KBM-7 (cell line): ENCODE data around the gene SSBP2.
A peak's percentile ranks its signal among the peaks of the same experiment; 100 is the strongest.

ENCODE experiments used
- DNase-seq: peaks from one replicate; pipeline ENCODE4 v3.0.0-alpha.2; 2015
- in situ Hi-C: fragments of 300-500 bp; cut with MboI; formaldehyde crosslinking; loops from 2 replicates; pipeline ENCODE4 v1.14.3; 2020; ENCODE audit warnings: low sequenced_read_pairs, low pct_unique_long_range_greater_than_20kb, mixed read lengths

SSBP2 gene

GRCh38 chr5:81555865-81556264 lies 195.0 kb downstream of the SSBP2 start:
- in situ Hi-C loops = no loop called here
- DNase-seq = no peak

GRCh38 chr5:81554647-81555046 lies 196.2 kb downstream of the SSBP2 start:
- DNase-seq = no peak
- in situ Hi-C loops = no loop called here

GRCh38 chr5:81553567-81554212 lies 197.2 kb downstream of the SSBP2 start:
- DNase-seq = no peak
- in situ Hi-C loops = no loop called here

- no peak for DNase-seq
- in situ Hi-C loops = no loop called here
These were observed 197.9 kb downstream of the SSBP2 start for GRCh38 chr5:81552852-81553566.

- DNase-seq = no peak
- in situ Hi-C loops = loop anchor here (25.0 kb wide), 1 partner anchor 188 kb away; no protein-coding TSS in a partner anchor
These were observed 201.8 kb downstream of the SSBP2 start for GRCh38 chr5:81549123-81549522.

- in situ Hi-C loops = loop anchor here (25.0 kb wide), 1 partner anchor 190 kb away; no protein-coding TSS in a partner anchor
- no peak for DNase-seq
These were observed 203.9 kb downstream of the SSBP2 start for GRCh38 chr5:81547001-81547400.

GRCh38 chr5:81545911-81546310 lies 205.0 kb downstream of the SSBP2 start:
- no peak for DNase-seq
- in situ Hi-C loops = loop anchor here (25.0 kb wide), 1 partner anchor 191 kb away; no protein-coding TSS in a partner anchor

GRCh38 chr5:81544351-81545018 lies 206.4 kb downstream of the SSBP2 start:
- no peak for DNase-seq
- in situ Hi-C loops = loop anchor here (25.0 kb wide), 1 partner anchor 193 kb away; no protein-coding TSS in a partner anchor

GRCh38 chr5:81542242-81542641 lies 208.7 kb downstream of the SSBP2 start:
- in situ Hi-C loops = loop anchor here (25.0 kb wide), 1 partner anchor 195 kb away; no protein-coding TSS in a partner anchor
- DNase-seq = no peak

- DNase-seq = no peak
- in situ Hi-C loops = loop anchor here (25.0 kb wide), 1 partner anchor 199 kb away; no protein-coding TSS in a partner anchor
These were observed 212.9 kb downstream of the SSBP2 start for GRCh38 chr5:81537905-81538547.

- in situ Hi-C loops = loop anchor here (25.0 kb wide), 1 partner anchor 203 kb away; no protein-coding TSS in a partner anchor
- no peak for DNase-seq
These were observed 216.5 kb downstream of the SSBP2 start for GRCh38 chr5:81534441-81534840.

GRCh38 chr5:81533629-81534405 lies 217.1 kb downstream of the SSBP2 start:
- no peak for DNase-seq
- in situ Hi-C loops = loop anchor here (25.0 kb wide), 1 partner anchor 203 kb away; no protein-coding TSS in a partner anchor

GRCh38 chr5:81530919-81531318 lies 220.0 kb downstream of the SSBP2 start:
- in situ Hi-C loops = loop anchor here (25.0 kb wide), 1 partner anchor 206 kb away; no protein-coding TSS in a partner anchor
- no peak for DNase-seq

- in situ Hi-C loops = loop anchor here (25.0 kb wide), 1 partner anchor 212 kb away; no protein-coding TSS in a partner anchor
- peak; percentile 31 for DNase-seq
These were observed 225.2 kb downstream of the SSBP2 start for GRCh38 chr5:81525690-81526089.

GRCh38 chr5:81524015-81524414 lies 226.9 kb downstream of the SSBP2 start:
- in situ Hi-C loops = loop anchor here (25.0 kb wide), 1 partner anchor 313 kb away; no protein-coding TSS in a partner anchor
- no peak for DNase-seq

GRCh38 chr5:81522571-81522970 lies 228.3 kb downstream of the SSBP2 start:
- in situ Hi-C loops = loop anchor here (25.0 kb wide), 1 partner anchor 315 kb away; no protein-coding TSS in a partner anchor

GRCh38 chr5:81520769-81521168 lies 230.1 kb downstream of the SSBP2 start:
- DNase-seq = no peak
- in situ Hi-C loops = loop anchor here (25.0 kb wide), 1 partner anchor 317 kb away; no protein-coding TSS in a partner anchor

More at GRCh38 chr5:81522571-81522970, 228.3 kb downstream of the SSBP2 start:
- no peak for DNase-seq
